ENCODE results near the gene ZNF581. TPM values are rescaled to one million over a fixed set of nuclear protein-coding genes. Genes with fewer than 3 reads are reported as not detected.

ZNF581 gene
- total RNA-seq, 4 donors from 2014 or later = 11.8 to 20.2 (median 14.0) TPM

GRCh38 chr19:55624109-55625003 is 19.1 kb upstream of the ZNF581 start, which contains the start of gene ZNF784:
ZNF784 (minus strand) TSS chr19:55624566; CDS start chr19:55624561, 5 bp downstream.
- TF ChIP-seq POLR2A (IDR thresholded peaks at IDR 0.05) = peak in 2 of 4 donors; percentile 32 to 35
- TF ChIP-seq CTCF (IDR thresholded peaks at IDR 0.05) = peak in 1 of 6 experiments; percentile 11
- 0% methylated on average over 10 to 20 of the region's 56 CpGs for WGBS, 2 donors
- peak; percentile 82 for DNase-seq

GRCh38 chr19:55625004-55625326 is 18.5 kb upstream of the ZNF581 start:
- WGBS, 2 donors = 45 to 46% methylated on average over 11 of the region's 11 CpGs
- H3K36me3 ChIP-seq = peaks cover 0 to 25% (median 3%) of the 10 kb centered on the region in 3 donors
- H3K27me3 ChIP-seq = no peaks in the 10 kb centered on the region
- H3K27ac ChIP-seq = peak overlapping the region; percentile 95 to 99 (median 97)
- H3K9me3 ChIP-seq = no peaks in the 10 kb centered on the region
- no peak for TF ChIP-seq CTCF (IDR thresholded peaks at IDR 0.05)
- TF ChIP-seq POLR2A (IDR thresholded peaks at IDR 0.05) = no peak
- peaks cover 0 to 18% (median 6%) of the 10 kb centered on the region in 3 donors for H3K4me1 ChIP-seq
- intact Hi-C loops (cut with DNase I) = no loop called here
- no peak for DNase-seq
- H3K4me3 ChIP-seq = peak overlapping the region; percentile 40 to 84 (median 68)

More at GRCh38 chr19:55624109-55625003, 19.1 kb upstream of the ZNF581 start, which contains the start of gene ZNF784:
- peak within 1 kb of the TSS; percentile 40 to 84 (median 68) for H3K4me3 ChIP-seq
- H3K27ac ChIP-seq = peak within 1 kb of the TSS; percentile 95 to 99 (median 97)
- H3K4me1 ChIP-seq = peaks cover 2 to 22% (median 6%) of the 10 kb centered on the region in 3 donors
- H3K27me3 ChIP-seq = no peaks in the 10 kb centered on the region
- intact Hi-C loops (cut with DNase I) = no loop called here
- H3K9me3 ChIP-seq = no peaks in the 10 kb centered on the region
- H3K36me3 ChIP-seq = peaks cover 0 to 25% (median 3%) of the 10 kb centered on the region in 3 donors

GRCh38 chr19:55626350-55626749 is 17.1 kb upstream of the ZNF581 start:
- intact Hi-C loops (cut with DNase I) = no loop called here
- Histone ChIP-seq H3K9me3 (no peaks in the 10 kb centered on the region), H3K4me3 (no peak overlapping the region), H3K4me1 (peaks cover 0 to 20% (median 6%) of the 10 kb centered on the region in 3 donors), H3K36me3 (peaks cover 0 to 15% (median 3%) of the 10 kb centered on the region in 3 donors), H3K27me3 (no peaks in the 10 kb centered on the region), H3K27ac (no peak overlapping the region)
- 65 to 90% methylated on average over 11 of the region's 11 CpGs for WGBS, 2 donors
- DNase-seq = no peak
- TF ChIP-seq POLR2A (IDR thresholded peaks at IDR 0.05) (no peak), CTCF (IDR thresholded peaks at IDR 0.05) (no peak)

DNA sequence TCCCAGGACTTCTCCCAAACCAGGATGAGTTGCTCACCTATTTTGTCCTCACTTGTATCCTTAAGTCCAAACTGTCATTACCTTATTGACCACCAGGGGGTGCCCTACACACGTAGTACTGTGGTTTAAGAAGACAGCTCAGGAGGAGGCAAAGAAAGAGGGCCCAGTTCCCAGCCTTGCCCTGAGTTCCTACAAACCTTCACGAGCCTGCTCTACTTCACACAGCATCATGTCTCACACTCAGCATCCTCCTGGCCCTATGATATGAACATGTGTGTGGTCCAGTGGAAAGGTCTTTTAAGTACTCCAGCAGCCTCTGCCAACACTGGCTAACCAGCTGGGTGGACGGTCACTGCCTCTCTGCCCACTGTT is 11.0 kb upstream of the ZNF581 start:
- H3K4me3 ChIP-seq = no peak overlapping the region
- TF ChIP-seq CTCF (IDR thresholded peaks at IDR 0.05) (peak; percentile 85 to 94 (median 92)), POLR2A (IDR thresholded peaks at IDR 0.05) (no peak)
- no peaks in the 10 kb centered on the region for H3K9me3 ChIP-seq
- H3K36me3 ChIP-seq = no peaks in the 10 kb centered on the region
- peaks cover 26 to 49% (median 35%) of the 10 kb centered on the region in 3 donors for H3K4me1 ChIP-seq
- WGBS, 2 donors = 21 to 30% methylated on average over 3 of the region's 3 CpGs
- peak; percentile 79 for DNase-seq
- no peaks in the 10 kb centered on the region for H3K27me3 ChIP-seq
- intact Hi-C loops (cut with DNase I) = loop anchor here (5.0 kb wide), 1 partner anchor 115 kb away; no protein-coding TSS in a partner anchor
- peak overlapping the region; percentile 19 to 55 (median 44) for H3K27ac ChIP-seq

- Histone ChIP-seq H3K4me3 (no peak overlapping the region), H3K27me3 (no peaks in the 10 kb centered on the region), H3K36me3 (peaks cover 0 to 9% (median 0%) of the 10 kb centered on the region in 3 donors), H3K4me1 (peaks cover 28 to 63% (median 41%) of the 10 kb centered on the region in 3 donors), H3K9me3 (no peaks in the 10 kb centered on the region), H3K27ac (peak overlapping the region in 3 of 4 donors; percentile 57 to 99 (median 98))
- TF ChIP-seq CTCF (IDR thresholded peaks at IDR 0.05) (no peak), POLR2A (IDR thresholded peaks at IDR 0.05) (no peak)
- DNase-seq = no peak
- intact Hi-C loops (cut with DNase I) = loop anchor here (5.0 kb wide), 1 partner anchor 117 kb away; no protein-coding TSS in a partner anchor
- WGBS, 2 donors = 80% methylated on average over 4 to 5 of the region's 8 CpGs
Observed at GRCh38 chr19:55633861-55634260, 9.6 kb upstream of the ZNF581 start.

Data from esophagus squamous epithelium (tissue), 5 donors.